Measurements from ENCODE around the gene UBAC1. TPM values are rescaled to one million over a fixed set of nuclear protein-coding genes. Genes with fewer than 3 reads are reported as not detected.

The UBAC1 gene
- polyA plus RNA-seq, 1 donor from 2014 or later, result 19.5 TPM

- H3K4me1 Mint-ChIP-seq, result no peaks in the 10 kb centered on the region
- no peaks in the 10 kb centered on the region for H3K9me3 Mint-ChIP-seq
- H3K27ac Mint-ChIP-seq, result no peak overlapping the region
- H3K36me3 Mint-ChIP-seq, result peaks cover 12% of the 10 kb centered on the region
- H3K27me3 Mint-ChIP-seq, result no peaks in the 10 kb centered on the region
- H3K4me3 Mint-ChIP-seq, result no peak overlapping the region
Observed at GRCh38 chr9:135931349-135931820, 29.8 kb downstream of the UBAC1 start.

- Mint-ChIP-seq H3K4me3 (no peak overlapping the region), H3K4me1 (no peaks in the 10 kb centered on the region), H3K27me3 (no peaks in the 10 kb centered on the region), H3K9me3 (no peaks in the 10 kb centered on the region), H3K27ac (no peak overlapping the region), H3K36me3 (peaks cover 8% of the 10 kb centered on the region)
Observed at GRCh38 chr9:135930446-135931345, 30.5 kb downstream of the UBAC1 start.

- Mint-ChIP-seq H3K9me3 (no peaks in the 10 kb centered on the region), H3K27ac (no peak overlapping the region), H3K4me1 (no peaks in the 10 kb centered on the region), H3K4me3 (no peak overlapping the region), H3K27me3 (no peaks in the 10 kb centered on the region), H3K36me3 (peaks cover 7% of the 10 kb centered on the region)
Observed at GRCh38 chr9:135929656-135930445, 31.3 kb downstream of the UBAC1 start.

GRCh38 chr9:135928731-135929655, 32.2 kb downstream of the UBAC1 start:
- Mint-ChIP-seq H3K9me3 (no peaks in the 10 kb centered on the region), H3K4me1 (no peaks in the 10 kb centered on the region), H3K4me3 (no peak overlapping the region), H3K27me3 (no peaks in the 10 kb centered on the region), H3K27ac (no peak overlapping the region), H3K36me3 (peaks cover 9% of the 10 kb centered on the region)

GRCh38 chr9:135928074-135928730, 33.0 kb downstream of the UBAC1 start:
- H3K36me3 Mint-ChIP-seq, result peaks cover 7% of the 10 kb centered on the region
- no peak overlapping the region for H3K4me3 Mint-ChIP-seq
- no peak overlapping the region for H3K27ac Mint-ChIP-seq
- no peaks in the 10 kb centered on the region for H3K4me1 Mint-ChIP-seq
- no peaks in the 10 kb centered on the region for H3K9me3 Mint-ChIP-seq
- no peaks in the 10 kb centered on the region for H3K27me3 Mint-ChIP-seq

- Mint-ChIP-seq H3K4me1 (no peaks in the 10 kb centered on the region), H3K27ac (no peak overlapping the region), H3K36me3 (peaks cover 7% of the 10 kb centered on the region), H3K4me3 (no peak overlapping the region), H3K9me3 (no peaks in the 10 kb centered on the region), H3K27me3 (no peaks in the 10 kb centered on the region)
Observed at GRCh38 chr9:135927195-135928013, 33.8 kb downstream of the UBAC1 start.

- no peaks in the 10 kb centered on the region for H3K9me3 Mint-ChIP-seq
- peaks cover 6% of the 10 kb centered on the region for H3K36me3 Mint-ChIP-seq
- H3K4me1 Mint-ChIP-seq, result no peaks in the 10 kb centered on the region
- no peaks in the 10 kb centered on the region for H3K27me3 Mint-ChIP-seq
- no peak overlapping the region for H3K27ac Mint-ChIP-seq
- no peak overlapping the region for H3K4me3 Mint-ChIP-seq
Observed at GRCh38 chr9:135926402-135927194, 34.6 kb downstream of the UBAC1 start.

GRCh38 chr9:135925496-135926133, 35.6 kb downstream of the UBAC1 start:
- Mint-ChIP-seq H3K36me3 (peaks cover 4% of the 10 kb centered on the region), H3K27me3 (no peaks in the 10 kb centered on the region), H3K4me1 (no peaks in the 10 kb centered on the region), H3K27ac (no peak overlapping the region), H3K9me3 (no peaks in the 10 kb centered on the region), H3K4me3 (no peak overlapping the region)

- no peak overlapping the region for H3K27ac Mint-ChIP-seq
- peak overlapping the region in 1 of 4 donors; percentile 22 for H3K4me3 Mint-ChIP-seq
- peaks cover 4% of the 10 kb centered on the region for H3K36me3 Mint-ChIP-seq
- no peaks in the 10 kb centered on the region for H3K27me3 Mint-ChIP-seq
- H3K4me1 Mint-ChIP-seq, result no peaks in the 10 kb centered on the region
- no peaks in the 10 kb centered on the region for H3K9me3 Mint-ChIP-seq
Observed at GRCh38 chr9:135924628-135925338, 36.4 kb downstream of the UBAC1 start.

- H3K4me3 Mint-ChIP-seq, result no peak overlapping the region
- no peak overlapping the region for H3K27ac Mint-ChIP-seq
- no peaks in the 10 kb centered on the region for H3K27me3 Mint-ChIP-seq
- no peaks in the 10 kb centered on the region for H3K4me1 Mint-ChIP-seq
- peaks cover 1 to 4% (median 2%) of the 10 kb centered on the region in 3 donors for H3K9me3 Mint-ChIP-seq
- H3K36me3 Mint-ChIP-seq, result peaks cover 4% of the 10 kb centered on the region
Observed at GRCh38 chr9:135923508-135923907, 37.7 kb downstream of the UBAC1 start.

GRCh38 chr9:135921749-135922310, 39.3 kb downstream of the UBAC1 start:
- peaks cover 1 to 9% (median 8%) of the 10 kb centered on the region in 3 donors for H3K9me3 Mint-ChIP-seq
- peaks cover 5 to 6% (median 5%) of the 10 kb centered on the region in 3 donors for H3K4me1 Mint-ChIP-seq
- H3K27ac Mint-ChIP-seq, result no peak overlapping the region
- H3K36me3 Mint-ChIP-seq, result peaks cover 4% of the 10 kb centered on the region
- no peaks in the 10 kb centered on the region for H3K27me3 Mint-ChIP-seq
- no peak overlapping the region for H3K4me3 Mint-ChIP-seq
